ENCODE data around the gene MOXD1. TPM values are rescaled to one million over a fixed set of nuclear protein-coding genes. Genes with fewer than 3 reads are reported as not detected.

The MOXD1 gene
- total and polyA plus RNA-seq, 12 donors = 0.80 to 4.9 (median 1.9) TPM

DNA sequence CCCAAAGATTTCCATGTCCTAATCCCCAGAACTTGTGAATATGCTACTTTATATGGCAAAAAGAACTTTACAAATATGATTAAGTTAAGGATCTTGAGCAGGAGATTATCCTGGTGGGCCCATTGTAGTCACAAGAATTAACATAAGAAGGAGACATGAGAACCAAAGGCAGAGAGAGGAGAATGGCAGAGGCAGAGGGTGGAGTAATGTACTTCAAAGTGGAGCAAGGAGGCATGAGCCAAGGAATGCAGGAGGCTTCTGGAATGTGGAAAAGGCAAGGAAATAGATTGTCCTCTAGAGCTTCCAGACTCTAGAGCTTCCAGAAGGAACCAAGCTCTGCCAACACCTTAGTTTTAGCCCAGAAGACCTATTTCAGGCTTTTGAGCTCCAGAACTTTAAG is 147.4 kb downstream of the MOXD1 start:
- ATAC-seq (no peak), DNase-seq (no peak)
- Histone ChIP-seq H3K27me3 (peaks cover 0 to under 1% (median 0%) of the 10 kb centered on the region in 7 donors), H3K9me3 (peaks cover 0 to 13% (median 0%) of the 10 kb centered on the region in 11 donors), H3K4me3 (no peak overlapping the region), H3K36me3 (no peaks in the 10 kb centered on the region), H3K27ac (no peak overlapping the region), H3K4me1 (no peaks in the 10 kb centered on the region)
- TF ChIP-seq, protein P1, sequence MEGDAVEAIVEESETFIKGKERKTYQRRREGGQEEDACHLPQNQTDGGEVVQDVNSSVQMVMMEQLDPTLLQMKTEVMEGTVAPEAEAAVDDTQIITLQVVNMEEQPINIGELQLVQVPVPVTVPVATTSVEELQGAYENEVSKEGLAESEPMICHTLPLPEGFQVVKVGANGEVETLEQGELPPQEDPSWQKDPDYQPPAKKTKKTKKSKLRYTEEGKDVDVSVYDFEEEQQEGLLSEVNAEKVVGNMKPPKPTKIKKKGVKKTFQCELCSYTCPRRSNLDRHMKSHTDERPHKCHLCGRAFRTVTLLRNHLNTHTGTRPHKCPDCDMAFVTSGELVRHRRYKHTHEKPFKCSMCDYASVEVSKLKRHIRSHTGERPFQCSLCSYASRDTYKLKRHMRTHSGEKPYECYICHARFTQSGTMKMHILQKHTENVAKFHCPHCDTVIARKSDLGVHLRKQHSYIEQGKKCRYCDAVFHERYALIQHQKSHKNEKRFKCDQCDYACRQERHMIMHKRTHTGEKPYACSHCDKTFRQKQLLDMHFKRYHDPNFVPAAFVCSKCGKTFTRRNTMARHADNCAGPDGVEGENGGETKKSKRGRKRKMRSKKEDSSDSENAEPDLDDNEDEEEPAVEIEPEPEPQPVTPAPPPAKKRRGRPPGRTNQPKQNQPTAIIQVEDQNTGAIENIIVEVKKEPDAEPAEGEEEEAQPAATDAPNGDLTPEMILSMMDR (IDR thresholded peaks at IDR 0.05) = no peak
- intact Hi-C loops (cut with DNase I) = no loop called here

DNA sequence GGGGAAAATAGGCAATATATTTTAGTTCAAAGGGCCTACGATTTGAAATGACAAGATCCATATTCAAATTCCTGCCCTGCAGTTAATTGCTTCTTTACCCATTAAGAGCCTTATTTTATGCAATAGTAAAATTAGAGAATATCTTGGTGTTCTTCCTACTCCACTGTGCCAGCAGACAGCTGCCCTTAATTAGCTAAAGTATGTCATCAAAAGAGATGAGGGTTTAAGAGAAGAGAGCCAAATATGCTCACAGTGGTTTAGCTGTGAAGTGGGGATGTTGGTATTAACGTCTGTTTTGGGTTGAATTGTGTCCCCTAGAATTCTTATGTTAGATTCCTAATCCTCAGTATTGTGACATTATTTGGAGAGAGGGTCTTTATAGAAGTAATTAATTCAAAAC is 148.1 kb downstream of the MOXD1 start:
- DNase-seq = no peak
- H3K4me1 ChIP-seq = no peaks in the 10 kb centered on the region
- H3K36me3 ChIP-seq = no peaks in the 10 kb centered on the region
- no peak for ATAC-seq
- WGBS, 2 donors = 63 to 71% methylated on average over 2 of the region's 2 CpGs
- no peaks in the 10 kb centered on the region for H3K27me3 ChIP-seq
- no peak overlapping the region for H3K4me3 ChIP-seq
- no peak overlapping the region for H3K27ac ChIP-seq
- peaks cover 0 to 13% (median 0%) of the 10 kb centered on the region in 11 donors for H3K9me3 ChIP-seq
- TF ChIP-seq, protein P1 (IDR thresholded peaks at IDR 0.05) = no peak
- intact Hi-C loops (cut with DNase I) = no loop called here

DNA sequence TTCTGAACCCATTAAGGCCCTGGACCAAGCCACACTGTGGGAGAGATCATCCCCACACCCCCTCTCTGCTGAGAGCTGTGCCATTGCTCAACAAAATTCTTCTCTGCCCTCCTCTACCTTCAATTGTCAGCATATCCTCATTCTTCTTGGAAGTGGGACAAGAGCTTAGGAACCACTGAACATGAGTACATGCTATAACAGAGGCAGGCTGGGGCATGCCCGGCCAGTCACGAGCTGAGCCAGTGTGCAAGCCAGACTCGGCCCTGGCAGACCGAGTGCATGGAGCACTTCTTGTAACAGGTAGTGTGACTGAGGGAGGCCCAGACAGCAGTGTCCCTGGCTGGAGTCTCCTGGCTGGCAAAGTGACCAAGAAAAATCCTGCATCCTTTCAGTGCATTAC is 149.2 kb downstream of the MOXD1 start:
- Histone ChIP-seq H3K4me3 (no peak overlapping the region), H3K4me1 (no peaks in the 10 kb centered on the region), H3K27me3 (no peaks in the 10 kb centered on the region), H3K9me3 (peaks cover 0 to 13% (median 0%) of the 10 kb centered on the region in 11 donors), H3K27ac (no peak overlapping the region), H3K36me3 (no peaks in the 10 kb centered on the region)
- intact Hi-C loops (cut with DNase I) = no loop called here
- DNase-seq (no peak), ATAC-seq (no peak)
- TF ChIP-seq, protein P1 (IDR thresholded peaks at IDR 0.05) = no peak
- 90 to 98% methylated on average over 4 of the region's 4 CpGs for WGBS, 2 donors

DNA sequence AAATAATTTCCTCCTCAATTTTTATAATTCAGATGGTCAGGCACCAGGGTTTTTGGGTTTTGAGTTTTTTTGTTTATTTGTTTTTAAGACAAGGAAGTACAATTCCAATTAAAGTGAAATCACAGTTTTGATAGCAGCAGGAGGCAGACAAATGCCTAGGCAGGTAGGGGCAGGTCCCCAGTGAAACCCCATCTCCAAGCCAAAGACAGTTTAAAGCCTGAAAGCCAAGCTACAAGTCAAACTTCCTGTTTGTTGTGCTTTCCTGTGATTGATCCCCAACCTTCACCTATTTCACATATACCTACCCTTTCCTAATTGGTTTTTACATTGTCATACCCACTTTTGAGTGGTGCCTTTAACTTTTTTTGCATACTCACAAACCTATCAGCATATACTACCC is 149.6 kb downstream of the MOXD1 start:
- H3K27me3 ChIP-seq = no peaks in the 10 kb centered on the region
- no peak overlapping the region for H3K27ac ChIP-seq
- H3K4me1 ChIP-seq = no peaks in the 10 kb centered on the region
- intact Hi-C loops (cut with DNase I) = no loop called here
- TF ChIP-seq, protein P1 (IDR thresholded peaks at IDR 0.05) = no peak
- ATAC-seq (no peak), DNase-seq (no peak)
- H3K9me3 ChIP-seq = peaks cover 0 to 13% (median 0%) of the 10 kb centered on the region in 11 donors
- no peak overlapping the region for H3K4me3 ChIP-seq
- no peaks in the 10 kb centered on the region for H3K36me3 ChIP-seq
